HCT116 (cell line): Measurements from ENCODE around the gene ZNF653.

Source experiments
- ATF3 ChIP-seq: IDR thresholded peaks from 2 replicates; pipeline ENCODE4 v1.6.1; 2012
- CTCF ChIP-seq, 3 experiments: fragments of 200-600 bp in 1 of 3; sonication (generic) in 1 of 3; IDR thresholded peaks in 2 of 3; conservative IDR thresholded peaks in 1 of 3; 2 replicates each; pipeline ENCODE4 v1.5.1; 2012 to 2017; ENCODE audit warnings: low read depth in 2 of 3, low read length in 2 of 3, antibody characterized with exemption in 1 of 3, borderline replicate concordance in 1 of 3, control low read depth in 1 of 3, mild to moderate bottlenecking in 1 of 3, mixed read lengths in 1 of 3, mixed run types in 1 of 3, moderate library complexity in 1 of 3; ENCODE audit not compliant: insufficient read depth in 1 of 3
- EZH2 ChIP-seq: fragments of 200-600 bp; sonication (generic); IDR thresholded peaks from 2 replicates; pipeline ENCODE4 v1.6.1; 2017; ENCODE audit warnings: antibody characterized with exemption, mixed run types
- JUND ChIP-seq: IDR thresholded peaks from 2 replicates; pipeline ENCODE4 v1.6.1; 2012
- YY1 ChIP-seq: IDR thresholded peaks from 2 replicates; pipeline ENCODE4 v1.6.1; 2011; ENCODE audit warnings: low read length, low read depth, moderate library complexity, mild to moderate bottlenecking; ENCODE audit not compliant: insufficient replicate concordance; ENCODE audit errors: extremely low read depth
- ZNF274 ChIP-seq: fragments of 200-500 bp; sonication (Bioruptor generic); IDR thresholded peaks from 2 replicates; pipeline ENCODE4 v1.6.1; 2014; ENCODE audit warnings: mild to moderate bottlenecking, low read depth, low read length, inconsistent platforms

- no peak for TF ChIP-seq EZH2
- TF ChIP-seq YY1 = no peak
- TF ChIP-seq CTCF (IDR thresholded peaks at IDR 0.05 in 2 of 3, conservative IDR thresholded peaks at IDR 0.05 in 1 of 3; ENCODE audit: borderline replicate concordance in 1 of 3, insufficient read depth in 1 of 3, low read depth in 2 of 3, low read length in 2 of 3) = no peak
- TF ChIP-seq ATF3 = no peak
- no peak for TF ChIP-seq ZNF274
- no peak for TF ChIP-seq JUND
Observed at GRCh38 chr19:11473725-11474124, 31.9 kb downstream of the ZNF653 start.
